HG03378 (cell line): ENCODE measurements around the gene BTBD9.
A peak's percentile ranks its signal among the peaks of the same experiment; 100 is the strongest.

Source experiments
- ATAC-seq: cut with Tn5 transposase; IDR thresholded peaks from one replicate; pipeline ENCODE4 v1.9.1; 2021; ENCODE audit warnings: mild to moderate bottlenecking, moderate library complexity; ENCODE audit not compliant: unreplicated experiment

BTBD9 gene

DNA sequence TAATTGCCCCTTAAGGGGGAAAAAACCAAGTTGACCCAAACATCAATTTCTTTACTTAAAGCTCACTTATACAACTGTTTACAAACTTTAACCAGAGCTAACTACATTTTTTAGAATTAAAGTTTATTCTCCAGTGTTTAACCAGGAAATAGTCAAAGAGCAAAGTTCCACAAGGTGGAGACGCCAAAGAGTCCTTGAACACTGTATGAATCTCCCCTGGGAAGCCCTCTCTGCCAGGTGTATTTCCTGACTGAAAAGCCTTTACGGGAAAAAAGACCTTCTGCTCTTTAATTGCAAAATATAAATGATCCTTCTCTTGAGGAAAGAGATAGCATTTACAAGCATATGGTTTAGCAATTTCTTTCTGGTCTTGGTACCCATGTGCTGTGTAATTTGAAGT lies 36.2 kb downstream of the BTBD9 start:
- no peak for ATAC-seq

DNA sequence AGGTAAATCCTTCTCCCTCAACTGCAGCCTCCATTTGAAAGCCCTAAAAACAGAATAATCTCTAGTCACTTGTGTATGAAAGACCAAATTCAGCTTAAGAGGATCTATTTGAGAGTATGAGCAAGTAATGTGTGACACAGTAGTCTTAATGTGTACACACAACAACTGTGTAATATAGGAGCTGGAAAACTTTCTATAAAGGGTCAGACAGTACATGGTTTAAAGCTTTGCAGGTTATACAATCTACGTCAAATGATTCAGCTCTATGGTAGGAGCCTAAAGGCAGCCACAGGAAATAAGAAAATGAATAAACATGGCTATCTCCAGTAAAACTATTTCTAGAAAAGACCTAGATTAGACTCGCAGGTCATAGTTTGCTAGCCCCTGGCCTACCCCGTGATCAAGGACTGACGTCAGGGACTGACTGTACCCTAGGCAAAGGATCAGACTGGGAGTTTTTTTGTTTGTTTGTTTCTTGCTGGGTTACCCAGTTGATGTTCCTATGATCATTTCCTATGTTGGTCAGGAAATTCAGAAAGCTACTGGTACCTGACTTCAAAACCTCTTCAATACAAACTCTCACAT lies 39.7 kb downstream of the BTBD9 start:
- ATAC-seq: no peak

- ATAC-seq: no peak
These were observed 40.5 kb downstream of the BTBD9 start for GRCh38 chr6:38599261-38599660.

DNA sequence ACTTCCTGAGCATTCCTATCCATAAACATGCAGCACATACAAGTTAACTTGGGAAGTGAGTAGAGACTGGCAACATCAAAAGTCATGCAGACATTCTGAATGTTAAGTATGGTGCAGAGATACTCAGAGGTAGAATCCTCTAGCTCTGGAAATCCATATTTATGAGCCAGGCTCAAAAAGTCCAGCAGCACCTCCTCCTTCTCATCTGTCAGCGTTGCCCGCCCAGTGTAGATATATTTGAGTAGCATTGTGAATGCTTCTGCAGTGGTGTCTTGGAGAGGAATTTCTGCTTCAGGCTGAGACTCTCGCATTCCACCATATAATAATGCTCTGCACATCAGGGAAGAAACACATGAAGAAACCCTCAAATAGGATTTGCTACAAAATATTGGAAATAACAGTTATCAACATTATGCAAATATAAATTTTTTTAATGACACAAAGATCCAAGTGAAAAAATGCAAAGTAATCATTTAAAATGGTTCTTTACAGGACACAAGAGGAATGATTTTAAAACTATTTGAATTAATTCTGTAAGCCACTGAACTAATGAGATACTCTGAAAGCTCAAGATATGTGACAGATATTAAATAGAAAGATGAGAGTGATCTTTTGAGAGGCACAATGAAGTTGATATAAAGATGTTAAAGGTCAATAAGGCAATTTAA lies 45.6 kb downstream of the BTBD9 start:
- no peak for ATAC-seq

DNA sequence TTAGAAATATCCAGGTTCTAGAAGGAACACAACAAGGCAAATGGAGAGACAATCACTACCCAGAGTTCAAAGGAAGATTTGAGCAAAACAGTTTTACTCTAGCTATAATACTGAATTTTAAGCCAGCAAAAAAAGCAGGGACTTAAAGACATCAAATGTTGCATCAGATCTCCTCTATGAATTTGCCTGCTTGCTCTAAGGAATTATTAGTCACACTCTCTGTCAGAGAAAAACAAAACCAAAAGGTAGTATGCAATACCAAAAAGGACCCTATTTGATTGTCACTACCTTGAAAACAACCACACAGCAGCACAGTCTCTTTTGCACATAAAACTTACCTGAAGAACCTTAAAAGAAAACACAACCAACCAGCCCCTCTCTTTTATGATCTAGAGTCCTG lies 46.3 kb downstream of the BTBD9 start:
- no peak for ATAC-seq

DNA sequence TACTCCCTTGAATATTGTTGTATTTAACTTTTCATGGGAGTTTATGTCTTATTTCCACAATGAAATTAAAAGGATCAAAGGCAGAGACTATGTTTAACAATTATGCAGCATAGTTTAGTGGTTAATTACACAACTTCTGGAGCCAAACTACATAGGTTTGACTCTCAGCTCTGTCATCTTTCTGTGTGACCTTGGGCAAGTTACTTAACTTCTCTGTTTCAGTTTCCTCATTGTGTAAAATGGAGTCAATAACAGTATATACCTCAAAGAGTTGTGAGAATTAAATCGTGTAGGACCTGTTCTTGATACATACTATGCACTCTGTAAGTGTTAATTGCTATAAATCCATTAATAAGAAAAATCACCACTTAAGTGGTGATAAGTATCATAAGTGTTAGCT lies 48.3 kb downstream of the BTBD9 start:
- ATAC-seq: no peak

GRCh38 chr6:38589367-38589720 lies 50.4 kb downstream of the BTBD9 start:
- ATAC-seq: no peak

- ATAC-seq: no peak
These were observed 50.9 kb downstream of the BTBD9 start for GRCh38 chr6:38588631-38589366.

DNA sequence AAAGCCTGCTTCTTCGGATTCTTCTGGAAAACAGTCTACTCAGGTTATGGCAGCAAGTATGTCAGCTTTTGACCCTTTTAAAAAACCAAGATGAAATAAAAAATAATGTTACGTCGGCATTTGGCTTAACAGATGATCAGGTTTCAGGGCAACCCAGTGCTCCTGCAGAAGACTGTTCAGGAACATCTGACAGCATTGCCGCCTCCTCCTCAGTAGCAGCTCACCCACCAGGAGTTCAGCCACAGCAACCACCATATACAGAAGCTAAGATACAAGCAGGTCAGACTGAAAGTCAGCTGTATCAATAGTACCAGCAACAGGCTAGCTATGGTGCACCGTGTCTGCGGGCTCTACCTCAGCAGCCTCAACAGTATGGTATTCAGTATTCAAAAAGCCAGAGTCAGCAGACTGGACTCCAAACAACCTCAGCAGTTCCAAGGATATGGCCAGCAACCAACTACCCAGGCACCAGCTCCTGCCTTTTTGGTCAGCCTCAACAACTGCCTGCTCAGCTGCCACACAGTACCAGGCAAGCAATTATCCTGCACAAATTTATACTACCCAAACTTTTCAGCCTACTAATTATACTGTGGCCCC lies 51.9 kb downstream of the BTBD9 start:
- no peak for ATAC-seq

DNA sequence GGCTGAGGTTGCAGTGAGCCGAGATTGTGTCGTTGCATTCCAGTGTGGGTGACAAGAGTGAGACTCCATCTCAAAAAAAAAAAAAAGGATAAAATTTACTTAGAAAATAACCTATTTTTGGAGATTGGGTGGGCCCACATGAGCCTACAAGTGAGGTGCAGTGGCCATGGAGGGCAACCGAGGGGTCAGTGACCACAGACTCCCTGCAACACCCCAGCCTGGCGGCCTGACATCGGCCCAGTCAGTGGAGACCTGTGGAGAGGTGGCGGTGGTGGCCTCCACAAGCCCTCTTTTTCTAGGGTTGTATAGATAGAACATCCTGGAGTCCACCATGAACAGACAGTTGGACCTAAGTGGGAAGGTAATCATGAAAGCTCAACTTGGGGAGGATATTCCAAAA lies 52.7 kb downstream of the BTBD9 start:
- no peak for ATAC-seq

DNA sequence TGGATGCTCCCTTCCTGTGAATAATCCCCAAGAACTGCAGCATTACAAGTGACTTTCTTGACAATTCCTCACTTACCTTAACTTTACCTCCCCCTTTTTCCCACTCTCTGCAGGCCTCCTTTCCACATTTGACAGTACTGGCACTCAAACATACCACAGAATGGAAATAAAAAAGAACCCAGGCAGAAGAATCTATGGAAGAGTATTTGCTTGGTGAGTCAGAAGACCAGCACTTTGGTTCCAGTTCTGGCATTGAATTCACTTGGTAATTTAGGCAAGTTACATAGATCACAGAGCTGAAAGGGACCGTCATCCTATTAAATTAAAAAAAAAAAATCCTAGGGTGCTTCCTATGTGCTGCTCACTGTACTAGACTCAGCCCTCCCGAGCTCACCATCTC lies 55.0 kb downstream of the BTBD9 start:
- no peak for ATAC-seq

DNA sequence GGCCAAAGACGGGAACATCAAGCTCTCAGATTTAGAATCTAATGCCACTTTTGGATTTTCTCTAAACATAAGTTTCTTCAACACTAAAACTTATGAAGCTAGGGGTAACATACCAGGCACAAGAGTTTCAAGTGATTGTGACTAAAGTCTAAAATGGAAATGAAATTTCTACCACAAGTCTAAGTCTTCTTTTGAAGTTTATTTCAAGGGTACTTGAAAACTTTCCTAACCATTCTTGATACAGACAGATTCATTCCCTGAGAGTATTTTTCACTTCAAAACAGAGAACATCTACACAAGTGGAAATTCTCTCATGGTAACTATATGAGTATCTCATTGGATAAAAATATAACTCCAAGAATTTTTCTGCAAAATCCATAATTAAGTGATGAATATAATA lies 56.2 kb downstream of the BTBD9 start:
- no peak for ATAC-seq

- ATAC-seq: no peak
These were observed 59.7 kb downstream of the BTBD9 start for GRCh38 chr6:38580030-38580429.

GRCh38 chr6:38579010-38579628 lies 60.6 kb downstream of the BTBD9 start:
- no peak for ATAC-seq

DNA sequence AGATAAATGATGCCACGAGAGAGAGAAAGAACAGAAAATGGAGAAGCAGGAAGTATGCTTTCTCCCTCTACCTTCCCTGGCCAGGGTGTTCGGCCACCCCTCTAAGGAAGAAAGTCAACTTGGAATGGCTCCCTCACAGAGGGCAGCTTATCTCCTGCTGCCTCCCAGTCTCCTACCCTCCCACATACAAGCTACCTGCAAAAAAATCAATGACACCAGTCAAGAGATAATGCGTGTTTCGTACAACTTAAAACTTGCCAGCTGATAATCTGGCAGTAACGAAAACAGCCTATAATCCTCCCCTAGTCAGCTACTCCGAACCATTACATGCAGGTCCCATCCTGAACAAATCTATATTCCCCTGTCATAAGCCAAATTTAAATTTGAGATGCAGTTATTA lies 61.7 kb downstream of the BTBD9 start:
- no peak for ATAC-seq

DNA sequence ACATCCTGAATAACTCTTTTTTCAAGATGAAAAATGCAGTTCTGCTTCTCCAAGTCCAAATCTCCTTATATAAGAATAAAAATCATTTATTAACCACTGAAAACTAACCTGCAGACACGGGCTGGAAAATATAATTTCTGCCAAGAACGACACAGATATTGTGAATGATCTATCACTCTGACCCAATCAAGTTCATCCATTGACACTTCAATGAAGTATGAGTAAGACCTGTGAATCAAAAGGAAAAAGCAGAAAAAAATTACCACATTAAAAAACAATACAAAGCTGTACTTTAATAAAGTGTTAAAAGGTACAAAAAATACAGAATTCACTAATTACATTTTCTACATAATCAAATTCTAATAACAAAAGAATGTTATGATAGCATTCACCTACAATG lies 62.2 kb downstream of the BTBD9 start:
- no peak for ATAC-seq

DNA sequence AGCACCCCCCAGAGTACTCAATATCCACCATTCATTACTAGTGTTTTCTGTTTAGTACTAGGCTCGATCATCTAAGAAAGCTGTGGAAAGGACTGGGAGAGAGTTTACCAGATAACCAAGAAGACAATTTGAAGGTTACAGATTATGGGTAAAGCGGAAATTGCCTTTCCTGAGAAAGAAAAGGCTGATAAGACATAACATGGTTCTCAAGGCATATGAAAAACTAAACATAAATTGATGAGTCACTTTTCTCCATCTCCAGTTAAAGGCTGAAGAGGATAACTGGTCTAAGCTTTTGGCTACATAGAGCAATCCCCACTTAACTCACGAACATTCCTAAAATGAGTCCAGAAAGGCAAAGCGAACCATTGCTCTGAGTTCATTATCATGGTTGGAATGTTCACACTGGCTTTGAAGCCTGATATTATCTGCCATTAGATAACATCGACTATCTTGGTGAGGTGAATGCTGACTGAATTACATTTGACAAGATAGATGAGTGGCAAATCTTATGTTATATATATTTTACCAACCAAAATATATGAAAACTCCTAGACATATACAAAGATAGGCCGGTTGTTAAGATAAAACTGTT lies 65.8 kb downstream of the BTBD9 start:
- ATAC-seq: no peak

GRCh38 chr6:38572186-38572813 lies 67.4 kb downstream of the BTBD9 start:
- ATAC-seq: peak; percentile 72

GRCh38 chr6:38571721-38572120 lies 68.0 kb downstream of the BTBD9 start:
- ATAC-seq: no peak

DNA sequence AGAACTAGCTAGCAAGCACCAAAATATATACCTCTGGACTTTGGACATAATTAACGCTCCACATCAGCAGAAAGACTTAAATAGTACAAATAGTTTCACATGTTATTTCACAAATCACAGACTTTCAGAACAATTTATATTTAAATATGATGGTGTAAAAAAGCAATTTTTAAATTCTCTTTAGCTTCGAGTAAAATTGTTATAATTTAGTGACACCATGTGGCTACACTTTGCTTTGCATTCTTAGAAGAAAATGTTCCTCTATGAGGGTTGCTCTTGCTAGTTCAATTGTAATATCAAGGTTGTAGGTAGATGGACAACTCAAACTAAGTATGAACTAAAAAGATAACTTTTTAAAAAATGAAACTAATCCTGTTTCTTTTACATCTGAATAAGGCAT lies 69.0 kb downstream of the BTBD9 start:
- no peak for ATAC-seq

GRCh38 chr6:38567436-38567835 lies 72.3 kb downstream of the BTBD9 start:
- ATAC-seq: no peak
